Progenitor cell of endocrine pancreas (in vitro differentiated cells): ENCODE results near the gene RANBP9. TPM values are rescaled to one million over a fixed set of nuclear protein-coding genes. Genes with fewer than 3 reads are reported as not detected.

Experiments used
- DNase-seq: peaks from one replicate; pipeline ENCODE4 v3.0.0; 2021; ENCODE audit warnings: low spot score; ENCODE audit not compliant: unreplicated experiment
- H3K27ac Mint-ChIP-seq: 2 replicates; pipeline ENCODE4 v1.8.0; 2021; ENCODE audit warnings: mild to moderate bottlenecking, moderate library complexity, mixed read lengths
- H3K27me3 Mint-ChIP-seq: 2 replicates; pipeline ENCODE4 v1.8.0; 2021; ENCODE audit warnings: mixed read lengths
- H3K36me3 Mint-ChIP-seq: 2 replicates; pipeline ENCODE4 v1.8.0; 2022; ENCODE audit warnings: mixed read lengths; ENCODE audit not compliant: insufficient read depth
- H3K4me1 Mint-ChIP-seq: 2 replicates; pipeline ENCODE4 v1.8.0; 2021; ENCODE audit warnings: low read depth, mixed read lengths
- H3K4me3 Mint-ChIP-seq: 2 replicates; pipeline ENCODE4 v1.8.0; 2021; ENCODE audit warnings: low read depth, mild to moderate bottlenecking, moderate library complexity, mixed read lengths
- H3K9me3 Mint-ChIP-seq: 2 replicates; pipeline ENCODE4 v1.8.0; 2021; ENCODE audit warnings: low read depth, mixed read lengths
- CTCF ChIP-seq: fragments of 200-600 bp; sonication (generic); IDR thresholded peaks from one replicate; pipeline ENCODE4 v1.5.0; 2021; ENCODE audit warnings: antibody characterized with exemption, mild to moderate bottlenecking; ENCODE audit not compliant: unreplicated experiment
- total RNA-seq: library from RNA; stranded (reverse); gene quantifications from 2 replicates; pipeline ENCODE4 v1.2.1, GENCODE V29; 2021

Gene RANBP9
- total RNA-seq, 1 donor from 2014 or later: 58.4 TPM

GRCh38 chr6:13673825-13674444 lies 37.7 kb downstream of the RANBP9 start:
- H3K36me3 Mint-ChIP-seq: peaks cover 22% of the 10 kb centered on the region
- no peak overlapping the region for H3K27ac Mint-ChIP-seq
- peaks cover 20% of the 10 kb centered on the region for H3K4me1 Mint-ChIP-seq

GRCh38 chr6:13673368-13673767 lies 38.3 kb downstream of the RANBP9 start:
- H3K9me3 Mint-ChIP-seq: peaks cover 17% of the 10 kb centered on the region
- no peak overlapping the region for H3K4me3 Mint-ChIP-seq
- H3K27me3 Mint-ChIP-seq: no peaks in the 10 kb centered on the region
- DNase-seq: no peak
- no peak overlapping the region for H3K27ac Mint-ChIP-seq
- no peak for TF ChIP-seq CTCF
- H3K4me1 Mint-ChIP-seq: peaks cover 18% of the 10 kb centered on the region
- peaks cover 20% of the 10 kb centered on the region for H3K36me3 Mint-ChIP-seq

More at GRCh38 chr6:13673825-13674444, 37.7 kb downstream of the RANBP9 start:
- Mint-ChIP-seq H3K27me3 (no peaks in the 10 kb centered on the region), H3K4me3 (no peak overlapping the region), H3K9me3 (peaks cover 17% of the 10 kb centered on the region)
- no peak for TF ChIP-seq CTCF
- no peak for DNase-seq

- Mint-ChIP-seq H3K27ac (no peak overlapping the region), H3K36me3 (peaks cover 21% of the 10 kb centered on the region), H3K9me3 (peaks cover 16% of the 10 kb centered on the region), H3K4me3 (no peak overlapping the region), H3K4me1 (peaks cover 17% of the 10 kb centered on the region), H3K27me3 (no peaks in the 10 kb centered on the region)
- no peak for DNase-seq
- TF ChIP-seq CTCF: no peak
Measured at GRCh38 chr6:13672904-13673303, 38.7 kb downstream of the RANBP9 start.

GRCh38 chr6:13671548-13672127 lies 40.0 kb downstream of the RANBP9 start:
- H3K36me3 Mint-ChIP-seq: peaks cover 15% of the 10 kb centered on the region
- no peak for TF ChIP-seq CTCF
- no peaks in the 10 kb centered on the region for H3K27me3 Mint-ChIP-seq

GRCh38 chr6:13669476-13669875 lies 42.2 kb downstream of the RANBP9 start:
- Mint-ChIP-seq H3K4me1 (peaks cover 31% of the 10 kb centered on the region), H3K27ac (no peak overlapping the region)
- no peak for DNase-seq

More at GRCh38 chr6:13671548-13672127, 40.0 kb downstream of the RANBP9 start:
- Mint-ChIP-seq H3K4me1 (peaks cover 22% of the 10 kb centered on the region), H3K4me3 (no peak overlapping the region), H3K9me3 (peaks cover 11% of the 10 kb centered on the region), H3K27ac (no peak overlapping the region)
- no peak for DNase-seq

More at GRCh38 chr6:13669476-13669875, 42.2 kb downstream of the RANBP9 start:
- TF ChIP-seq CTCF: no peak
- no peak overlapping the region for H3K4me3 Mint-ChIP-seq
- H3K36me3 Mint-ChIP-seq: peaks cover 14% of the 10 kb centered on the region
- no peaks in the 10 kb centered on the region for H3K27me3 Mint-ChIP-seq
- H3K9me3 Mint-ChIP-seq: peaks cover 6% of the 10 kb centered on the region
